Measurements from ENCODE around the gene SPSB2.

- peak; percentile 87 to 97 (median 94) for TF ChIP-seq CTCF (IDR thresholded peaks at IDR 0.05 in 8 of 11, conservative IDR thresholded peaks at IDR 0.05 in 3 of 11)
- no peak for TF ChIP-seq POLR2A (IDR thresholded peaks at IDR 0.05)
- TF ChIP-seq POLR2AphosphoS5 (IDR thresholded peaks at IDR 0.05): peak; percentile 4 to 60 (median 31)
Measured at GRCh38 chr12:6869049-6870021, 3.8 kb downstream of the SPSB2 start.

Measured in spleen (tissue), 7 donors.